Subcutaneous adipose tissue (tissue), 4 donors: Measurements from ENCODE around the gene RPLP2. TPM values are rescaled to one million over a fixed set of nuclear protein-coding genes. Genes with fewer than 3 reads are reported as not detected.

ENCODE experiments used
- total RNA-seq, 4 donors: library from RNA; depleted of rRNA; stranded (reverse); fragments of >200 nt; gene quantifications; one replicate each; pipeline ENCODE4 v1.1.0, GENCODE V29; 2016
- TF ChIP-seq, protein P1 (sequence below): fragments of 450-650 bp; IDR thresholded peaks from one replicate; pipeline ENCODE4 v1.5.1; 2016; ENCODE audit warnings: low read depth, mild to moderate bottlenecking, control low read depth, antibody characterized with exemption, moderate library complexity

RPLP2 gene
- total RNA-seq, 4 donors from 2014 or later, result 917 to 1,671 (median 1,426) TPM

DNA sequence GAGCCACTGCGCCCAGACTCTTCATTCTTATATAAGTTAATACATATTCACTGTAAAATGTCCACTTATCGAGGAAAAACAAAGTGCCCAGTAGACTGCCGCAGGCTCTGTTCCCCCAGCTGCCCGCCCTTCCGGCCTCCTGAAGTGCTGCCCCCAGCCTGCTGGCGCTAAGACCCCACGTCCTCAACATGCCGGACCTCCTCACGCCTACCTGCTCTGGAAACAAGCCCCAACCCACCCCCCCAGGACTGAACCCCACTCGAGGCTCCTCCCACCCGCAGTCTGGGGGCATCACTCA, 33.6 kb upstream of the RPLP2 start:
- TF ChIP-seq, protein P1, sequence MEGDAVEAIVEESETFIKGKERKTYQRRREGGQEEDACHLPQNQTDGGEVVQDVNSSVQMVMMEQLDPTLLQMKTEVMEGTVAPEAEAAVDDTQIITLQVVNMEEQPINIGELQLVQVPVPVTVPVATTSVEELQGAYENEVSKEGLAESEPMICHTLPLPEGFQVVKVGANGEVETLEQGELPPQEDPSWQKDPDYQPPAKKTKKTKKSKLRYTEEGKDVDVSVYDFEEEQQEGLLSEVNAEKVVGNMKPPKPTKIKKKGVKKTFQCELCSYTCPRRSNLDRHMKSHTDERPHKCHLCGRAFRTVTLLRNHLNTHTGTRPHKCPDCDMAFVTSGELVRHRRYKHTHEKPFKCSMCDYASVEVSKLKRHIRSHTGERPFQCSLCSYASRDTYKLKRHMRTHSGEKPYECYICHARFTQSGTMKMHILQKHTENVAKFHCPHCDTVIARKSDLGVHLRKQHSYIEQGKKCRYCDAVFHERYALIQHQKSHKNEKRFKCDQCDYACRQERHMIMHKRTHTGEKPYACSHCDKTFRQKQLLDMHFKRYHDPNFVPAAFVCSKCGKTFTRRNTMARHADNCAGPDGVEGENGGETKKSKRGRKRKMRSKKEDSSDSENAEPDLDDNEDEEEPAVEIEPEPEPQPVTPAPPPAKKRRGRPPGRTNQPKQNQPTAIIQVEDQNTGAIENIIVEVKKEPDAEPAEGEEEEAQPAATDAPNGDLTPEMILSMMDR, result no peak

DNA sequence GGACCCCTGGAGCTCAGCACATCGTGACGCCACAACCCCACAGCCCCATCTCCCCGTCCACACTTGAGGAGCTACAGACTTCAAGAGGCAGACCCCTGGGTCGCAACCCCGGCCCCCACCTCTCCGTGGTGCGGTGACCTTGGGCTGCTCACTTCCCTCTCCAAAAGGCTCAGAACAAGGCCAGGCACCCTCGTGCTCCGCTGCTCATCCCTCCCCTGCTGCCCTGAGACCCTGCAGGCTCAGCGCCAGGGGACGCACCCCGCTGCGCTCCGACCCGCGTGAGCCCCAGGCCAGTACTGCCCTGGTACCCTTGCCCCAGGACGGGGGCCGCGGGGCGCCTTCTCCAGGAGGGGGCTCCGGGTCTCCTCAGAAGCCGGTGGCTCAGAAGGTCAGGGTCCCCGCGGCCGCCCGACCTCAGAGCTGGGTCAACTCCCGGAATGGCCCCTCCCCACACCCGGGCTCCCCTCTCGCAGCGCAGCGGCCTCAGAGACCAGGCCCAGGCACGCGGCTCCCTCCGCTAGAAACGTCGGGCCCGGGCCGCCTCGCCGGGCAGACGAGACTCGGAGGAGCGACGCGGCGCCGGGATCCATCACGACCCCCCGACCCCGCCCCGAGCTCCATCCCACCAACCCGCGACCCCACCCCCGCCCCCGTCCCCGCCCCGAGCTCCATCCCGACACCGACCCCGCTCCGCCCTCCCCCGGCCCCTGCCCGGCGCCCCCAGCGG, 33.0 kb upstream of the RPLP2 start:
- TF ChIP-seq, protein P1, result no peak

DNA sequence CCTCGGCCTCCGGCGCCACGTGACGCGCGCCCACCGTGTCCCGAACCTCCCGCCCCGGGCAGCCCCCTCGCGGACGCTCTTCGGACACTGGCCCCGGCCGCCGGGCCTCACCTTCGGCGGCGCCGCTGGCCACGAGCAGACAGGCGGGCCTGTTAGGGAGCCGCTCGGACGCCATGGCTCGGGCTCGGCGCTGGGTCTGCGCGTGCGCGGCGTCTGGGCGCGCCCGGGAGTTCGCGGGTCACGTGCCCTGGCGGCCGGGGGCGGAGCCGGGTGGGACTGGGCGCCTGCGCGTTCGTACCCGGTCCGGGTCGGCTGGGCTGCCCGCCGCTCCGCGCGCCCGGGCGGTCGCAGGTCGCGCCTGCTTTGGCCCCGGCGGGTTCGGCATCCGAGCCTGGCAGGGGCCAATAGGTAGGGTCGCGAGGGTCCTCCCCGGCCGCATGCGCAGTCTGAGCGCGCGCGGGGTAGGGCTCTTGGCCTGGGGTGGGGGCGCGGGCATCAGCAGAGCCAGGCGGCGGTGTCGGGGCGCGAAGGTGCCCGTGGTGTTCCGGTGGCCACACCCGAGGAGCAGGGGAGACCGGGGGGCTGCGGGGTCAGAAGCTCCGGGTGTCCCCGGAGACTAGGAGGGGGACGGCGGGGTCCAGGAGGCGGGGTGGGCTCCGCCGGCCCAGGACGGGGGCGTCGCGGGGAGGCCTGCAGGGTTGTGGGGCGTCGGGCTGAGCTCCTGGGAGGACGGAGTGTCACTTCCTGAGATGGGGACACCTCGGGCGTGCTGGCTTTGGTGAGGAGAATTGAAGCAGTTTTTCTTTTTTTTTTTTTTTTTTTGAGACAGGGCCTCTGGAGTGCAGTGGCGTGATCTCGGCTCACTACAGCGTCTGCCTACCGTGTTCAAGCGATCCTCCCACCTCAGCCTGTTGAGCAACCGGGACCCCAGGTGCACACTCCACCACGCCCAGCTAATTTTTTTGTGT, 32.2 kb upstream of the RPLP2 start, which contains the start of gene GATD1:
Gene GATD1 (minus strand): TSS at position 200 of the 968 bp plus-strand sequence. CDS start 25 bp downstream, at position 175.
- TF ChIP-seq, protein P1, result no peak

DNA sequence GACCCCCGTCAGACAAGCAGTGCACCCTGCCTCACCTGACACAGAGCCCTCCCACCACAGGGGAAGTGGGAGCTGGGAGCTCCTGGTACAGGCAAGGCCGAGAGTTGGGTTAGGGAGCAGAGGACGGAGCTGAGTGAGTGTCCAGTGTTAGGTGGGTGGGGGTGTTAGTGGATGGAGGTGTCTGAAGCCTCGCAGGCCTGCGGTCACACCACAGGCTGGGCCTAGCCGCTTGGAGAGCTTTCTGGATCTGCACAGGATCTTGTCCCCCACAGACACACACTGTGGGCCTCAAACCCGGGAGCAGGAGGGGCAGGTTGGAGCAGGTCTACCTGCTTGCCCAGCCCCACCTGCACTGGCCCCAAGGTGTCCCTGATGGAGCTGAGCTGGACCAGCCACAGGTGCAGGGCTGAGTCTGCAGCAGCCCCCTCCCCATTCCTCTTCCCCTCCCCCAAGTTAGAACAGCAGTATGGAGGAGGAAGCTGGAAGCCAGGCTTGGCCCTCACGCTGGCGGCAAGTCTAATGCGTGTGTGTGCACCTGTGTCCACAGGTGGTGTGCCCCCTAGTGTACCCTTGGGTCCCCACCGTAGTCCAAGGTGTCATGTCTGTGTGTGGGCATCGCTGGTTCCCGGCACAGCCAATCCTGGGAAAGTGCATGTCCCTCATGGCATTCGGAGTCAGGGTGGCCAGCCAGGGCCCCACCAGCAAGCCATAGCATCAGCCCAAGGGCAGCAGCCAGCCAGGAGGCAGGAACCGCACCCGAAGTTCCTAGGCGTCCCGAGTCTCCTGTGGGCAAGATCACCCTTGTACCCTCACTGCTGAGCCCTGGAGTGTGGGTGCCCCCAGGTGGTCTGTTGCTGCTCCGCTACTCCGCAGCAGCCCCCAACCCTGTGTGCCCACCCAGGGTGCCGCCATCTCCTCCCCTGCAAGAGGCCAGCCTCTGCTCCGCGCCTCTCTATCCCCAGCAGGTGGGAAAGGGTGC, 30.5 kb upstream of the RPLP2 start:
- TF ChIP-seq, protein P1, result no peak

DNA sequence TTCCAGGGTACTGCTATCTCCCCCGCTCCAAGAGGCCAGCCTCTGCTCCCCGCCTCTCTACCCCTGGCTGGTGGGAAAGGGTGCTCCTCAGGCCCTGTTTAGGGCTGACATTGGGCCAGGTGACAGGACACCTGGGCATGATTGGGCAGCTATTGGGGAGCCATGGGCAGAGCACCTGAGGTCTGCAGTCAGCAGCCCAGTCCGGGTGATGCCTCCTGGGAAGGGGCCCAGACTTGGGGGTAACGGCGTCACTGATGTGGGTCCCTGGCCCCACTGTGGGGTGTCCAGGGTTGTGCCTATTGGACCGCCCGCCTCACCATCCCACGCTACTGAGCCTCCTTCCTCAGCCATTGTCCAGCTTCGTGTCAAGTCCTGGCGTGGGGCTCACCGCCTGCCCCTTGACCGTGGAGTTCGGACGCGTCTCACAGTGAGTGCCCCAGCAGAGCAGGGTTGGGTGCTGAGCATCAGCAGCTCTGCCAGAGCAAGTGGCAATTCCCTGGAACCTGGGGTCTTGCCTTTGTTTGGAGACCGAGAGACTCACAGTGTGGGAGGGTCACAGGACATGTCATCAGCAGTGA, 29.7 kb upstream of the RPLP2 start:
- TF ChIP-seq, protein P1, result no peak

DNA sequence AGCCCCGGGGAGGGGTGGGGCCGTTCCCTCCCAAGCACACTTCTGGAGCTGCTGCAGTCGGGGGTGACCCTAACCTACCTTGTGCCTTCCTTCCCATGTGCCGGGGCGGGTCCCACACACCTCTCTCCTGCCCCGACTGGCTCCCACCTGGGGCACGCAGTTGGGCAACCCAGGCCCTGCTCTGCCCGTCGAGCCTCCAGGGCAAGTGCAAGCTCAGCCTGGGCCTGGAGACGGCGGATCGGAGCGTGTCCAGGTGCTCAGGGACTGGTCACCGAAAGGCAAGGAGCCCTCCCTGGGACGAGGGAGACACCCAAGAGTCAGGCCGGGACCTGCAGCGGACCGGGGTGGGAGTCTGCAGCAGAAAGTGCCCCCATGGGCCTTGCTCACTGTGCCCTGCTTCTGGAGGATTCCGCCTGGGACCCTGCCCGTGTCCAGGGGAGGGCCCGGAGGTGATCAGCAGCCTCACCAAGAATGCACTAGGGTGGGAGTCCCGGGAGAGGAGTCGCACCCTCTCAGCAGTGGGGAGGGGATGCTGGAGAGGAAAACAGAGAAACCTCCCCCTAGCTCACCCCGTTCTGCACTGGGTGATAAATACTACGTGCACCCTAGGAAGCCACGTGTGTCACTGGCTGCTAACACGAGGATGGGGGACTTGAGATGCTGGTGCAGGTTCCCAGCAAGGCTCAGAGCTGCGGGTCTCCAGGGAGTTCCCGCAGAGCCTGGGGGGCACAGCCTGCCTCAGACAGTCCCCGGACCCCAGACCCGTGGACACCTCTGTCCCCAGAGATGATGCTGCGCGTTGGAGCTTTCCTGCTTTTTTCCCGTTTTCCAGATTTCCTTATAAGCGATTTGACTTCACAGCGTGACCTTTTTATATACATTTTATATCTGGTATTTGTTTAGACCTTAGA, 27.2 kb upstream of the RPLP2 start:
- TF ChIP-seq, protein P1, result no peak
